ENCODE measurements around the gene VAT1L.

Gene VAT1L

DNA sequence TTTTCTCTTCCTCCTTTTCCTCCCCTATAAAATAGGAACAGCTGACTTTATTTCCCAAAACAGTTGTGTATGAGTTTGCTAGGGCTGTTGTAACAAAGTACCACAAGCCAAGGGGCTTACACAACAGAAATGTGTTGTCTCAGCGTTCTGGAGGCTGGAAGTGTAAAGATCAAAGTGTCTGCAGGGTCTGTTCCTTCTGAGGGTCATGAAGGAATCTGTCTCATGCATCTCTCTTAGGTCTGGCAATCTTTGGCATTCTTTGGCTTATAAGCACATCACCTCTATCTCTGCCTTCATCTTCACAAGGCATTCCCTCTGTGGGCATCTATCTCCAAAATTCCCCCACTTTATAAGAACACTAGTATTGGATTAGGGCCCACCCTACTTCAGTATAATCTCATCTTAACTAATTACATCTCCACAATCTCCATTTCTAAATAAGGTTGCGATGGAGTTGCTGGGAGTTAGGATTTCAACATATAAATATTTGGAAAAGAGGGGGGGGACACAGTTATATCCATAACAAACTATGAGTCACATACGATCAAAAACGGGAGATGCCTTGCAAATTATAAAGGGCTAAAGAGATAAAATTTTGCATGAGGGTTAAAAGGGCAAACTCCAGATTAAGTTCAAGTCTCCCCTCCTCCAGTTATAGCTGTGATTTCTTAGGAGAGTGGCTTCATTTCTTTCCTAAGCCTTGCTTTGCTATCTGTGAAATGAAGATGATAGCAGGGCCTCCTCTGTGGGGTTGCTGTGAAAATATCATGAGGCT is 109.7 kb downstream of the VAT1L start:
- no peak for DNase-seq (ENCODE audit: low read depth)
- no peak overlapping the region for H3K4me3 ChIP-seq (ENCODE audit: low read depth, low read length)
- TF ChIP-seq, protein P1, sequence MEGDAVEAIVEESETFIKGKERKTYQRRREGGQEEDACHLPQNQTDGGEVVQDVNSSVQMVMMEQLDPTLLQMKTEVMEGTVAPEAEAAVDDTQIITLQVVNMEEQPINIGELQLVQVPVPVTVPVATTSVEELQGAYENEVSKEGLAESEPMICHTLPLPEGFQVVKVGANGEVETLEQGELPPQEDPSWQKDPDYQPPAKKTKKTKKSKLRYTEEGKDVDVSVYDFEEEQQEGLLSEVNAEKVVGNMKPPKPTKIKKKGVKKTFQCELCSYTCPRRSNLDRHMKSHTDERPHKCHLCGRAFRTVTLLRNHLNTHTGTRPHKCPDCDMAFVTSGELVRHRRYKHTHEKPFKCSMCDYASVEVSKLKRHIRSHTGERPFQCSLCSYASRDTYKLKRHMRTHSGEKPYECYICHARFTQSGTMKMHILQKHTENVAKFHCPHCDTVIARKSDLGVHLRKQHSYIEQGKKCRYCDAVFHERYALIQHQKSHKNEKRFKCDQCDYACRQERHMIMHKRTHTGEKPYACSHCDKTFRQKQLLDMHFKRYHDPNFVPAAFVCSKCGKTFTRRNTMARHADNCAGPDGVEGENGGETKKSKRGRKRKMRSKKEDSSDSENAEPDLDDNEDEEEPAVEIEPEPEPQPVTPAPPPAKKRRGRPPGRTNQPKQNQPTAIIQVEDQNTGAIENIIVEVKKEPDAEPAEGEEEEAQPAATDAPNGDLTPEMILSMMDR (conservative IDR thresholded peaks at IDR 0.05; ENCODE audit: low read depth, low read length) = no peak

DNA sequence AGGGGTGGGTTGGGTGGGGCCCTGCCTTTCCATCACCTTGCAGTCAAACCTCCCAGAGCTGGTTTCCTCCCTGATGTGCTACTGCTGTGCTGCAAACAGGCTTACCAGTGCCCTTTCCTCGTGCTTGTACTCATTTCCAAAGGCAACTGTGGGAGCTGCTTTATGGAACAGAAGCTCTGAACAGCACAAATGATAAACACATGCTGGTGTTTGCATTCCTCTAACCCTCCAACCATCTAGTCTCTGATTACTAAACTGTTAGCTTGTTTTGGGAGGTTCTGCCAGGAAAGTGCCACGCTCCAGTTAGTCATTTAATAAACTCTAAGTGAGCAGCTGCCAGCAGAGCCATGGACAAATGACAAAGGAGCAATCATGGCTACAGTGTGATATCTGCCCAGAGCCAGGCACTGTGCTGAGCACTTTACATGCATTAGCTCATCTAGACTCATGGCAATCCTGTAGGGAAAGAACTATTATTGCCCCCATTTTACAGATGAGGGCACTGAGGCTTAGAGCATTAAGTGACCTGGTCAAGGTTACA is 110.4 kb downstream of the VAT1L start:
- peak; percentile 35 for DNase-seq (ENCODE audit: low read depth)
- TF ChIP-seq, protein P1 (conservative IDR thresholded peaks at IDR 0.05; ENCODE audit: low read depth, low read length) = no peak
- H3K4me3 ChIP-seq (ENCODE audit: low read depth, low read length) = no peak overlapping the region

DNA sequence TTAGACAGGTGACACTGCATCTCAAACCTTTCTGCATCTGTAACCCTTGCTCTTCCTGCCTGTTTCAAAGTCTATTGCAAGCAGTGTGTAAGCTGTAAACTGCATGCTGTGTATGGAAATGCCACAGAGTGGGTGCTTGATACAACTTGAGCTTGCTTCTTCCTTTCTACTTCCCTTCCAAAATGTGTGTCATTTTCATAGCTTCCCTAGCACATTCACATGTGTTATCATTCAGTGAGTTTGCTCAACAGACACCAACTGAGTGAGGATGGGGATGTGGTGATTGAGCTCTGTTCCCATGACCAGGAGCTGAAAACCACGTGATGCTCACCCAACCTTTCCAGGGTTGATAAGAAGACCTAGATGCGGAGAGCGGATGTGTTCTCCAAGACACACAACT is 111.1 kb downstream of the VAT1L start:
- TF ChIP-seq, protein P1 (conservative IDR thresholded peaks at IDR 0.05; ENCODE audit: low read depth, low read length) = no peak
- DNase-seq (ENCODE audit: low read depth) = no peak
- no peak overlapping the region for H3K4me3 ChIP-seq (ENCODE audit: low read depth, low read length)

DNA sequence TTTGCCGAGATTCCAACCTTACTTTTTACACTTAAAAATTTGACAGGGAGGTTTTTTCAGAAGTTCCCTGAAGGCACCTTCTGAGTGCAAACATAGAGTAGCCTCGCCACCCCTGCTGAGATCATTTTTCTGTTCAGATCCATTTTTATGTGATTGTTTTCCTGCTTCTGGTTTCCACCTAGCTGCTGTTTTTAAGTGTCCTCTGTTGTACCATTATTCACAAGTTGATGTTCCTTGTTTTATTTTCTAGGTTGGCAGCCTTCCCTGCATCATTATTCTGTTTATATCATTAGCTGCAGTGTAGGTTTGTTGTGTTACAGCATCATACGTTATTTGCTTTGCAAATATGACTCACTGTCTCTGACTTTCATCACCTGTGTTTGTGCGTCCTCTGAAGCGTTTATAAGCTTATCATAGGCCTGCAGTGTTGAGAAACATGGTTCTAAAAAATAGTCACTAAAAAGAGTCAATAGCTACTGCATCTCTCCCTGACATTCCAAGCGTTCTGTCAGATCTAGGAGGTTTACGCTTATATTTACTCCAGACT is 117.1 kb downstream of the VAT1L start:
- DNase-seq (ENCODE audit: low read depth) = peak; percentile 13
- H3K4me3 ChIP-seq (ENCODE audit: low read depth, low read length) = no peak overlapping the region
- TF ChIP-seq, protein P1 (conservative IDR thresholded peaks at IDR 0.05; ENCODE audit: low read depth, low read length) = peak; percentile 18

DNA sequence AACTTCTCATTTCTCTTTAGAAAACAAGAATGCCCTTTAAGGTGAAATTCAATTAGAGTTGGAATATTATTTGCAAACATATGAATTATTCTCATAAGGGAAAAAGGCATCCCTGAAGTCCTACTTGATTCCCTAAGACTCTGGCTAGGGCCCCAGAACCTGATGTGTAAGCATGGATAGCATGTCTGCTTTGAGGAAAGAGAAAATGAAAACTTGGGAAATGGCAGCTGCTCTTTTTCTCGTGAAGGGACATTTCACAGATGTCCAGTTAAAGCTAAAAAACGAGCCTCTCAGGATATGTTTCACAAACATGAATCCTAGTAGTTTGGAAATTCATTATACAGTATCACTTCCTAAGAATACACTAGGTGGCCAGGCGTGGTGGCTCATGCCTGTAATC is 121.7 kb downstream of the VAT1L start:
- no peak for DNase-seq (ENCODE audit: low read depth)
- TF ChIP-seq, protein P1 (conservative IDR thresholded peaks at IDR 0.05; ENCODE audit: low read depth, low read length) = no peak
- no peak overlapping the region for H3K4me3 ChIP-seq (ENCODE audit: low read depth, low read length)

DNA sequence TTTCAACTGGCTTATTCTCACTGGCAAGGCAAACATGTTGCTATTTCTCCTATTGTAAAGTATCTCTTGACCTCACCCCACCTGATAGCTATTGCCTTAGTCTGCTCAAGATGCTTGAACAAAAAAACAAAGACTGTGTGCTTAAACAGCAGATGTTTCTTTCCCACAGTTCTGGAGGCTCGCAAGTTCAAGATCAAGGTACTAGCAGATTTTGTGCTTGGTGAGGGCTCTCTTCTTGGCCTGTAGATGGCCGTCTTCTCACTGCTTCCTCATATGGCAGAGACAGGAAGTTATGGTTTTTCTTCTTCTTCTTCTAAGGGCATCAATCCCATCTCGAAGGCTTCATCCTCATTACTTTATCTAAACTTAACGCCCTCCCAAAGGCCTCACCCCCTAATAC is 124.3 kb downstream of the VAT1L start:
- H3K4me3 ChIP-seq (ENCODE audit: low read depth, low read length) = no peak overlapping the region
- TF ChIP-seq, protein P1 (conservative IDR thresholded peaks at IDR 0.05; ENCODE audit: low read depth, low read length) = no peak
- no peak for DNase-seq (ENCODE audit: low read depth)

All from choroid plexus epithelial cell (primary cell).